ENCODE measurements around the gene THEM4. TPM values are rescaled to one million over a fixed set of nuclear protein-coding genes. Genes with fewer than 3 reads are reported as not detected.
A peak's percentile ranks its signal among the peaks of the same experiment; 100 is the strongest.
"Not testable (repeated sequence)": the region's sequence is repeated elsewhere in the genome, so short reads cannot be mapped to it uniquely, and the experiment has no call there.

Gene THEM4
- total RNA-seq, 4 donors from 2014 or later: 28.5 to 32.5 (median 31.3) TPM

DNA sequence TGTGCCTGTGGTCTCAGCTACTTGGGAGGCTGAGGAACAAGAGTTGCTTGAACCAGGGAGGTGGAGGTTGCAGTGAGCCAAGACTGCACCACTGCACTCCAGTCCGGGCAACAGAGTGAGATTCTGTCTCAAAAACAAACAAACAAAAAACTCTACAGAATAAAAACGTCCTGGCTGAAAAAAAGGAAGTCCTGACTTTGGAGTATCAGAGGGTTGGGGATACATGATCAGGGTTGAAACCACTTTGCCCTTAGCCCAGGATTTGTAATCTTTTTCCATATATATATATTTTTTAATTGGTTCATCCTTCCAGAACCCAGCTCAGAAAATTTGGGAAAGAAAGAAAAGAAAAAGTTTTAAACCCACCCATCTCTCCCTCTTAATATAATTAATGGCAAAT lies 6.5 kb downstream of the THEM4 start:
- WGBS, 2 donors: 74 to 78% methylated on average over 2 of the region's 2 CpGs
- intact Hi-C loops (cut with DNase I): no loop called here
- no peak overlapping the region for H3K4me3 ChIP-seq (replicated peaks in 1 of 3)

GRCh38 chr1:151900804-151901203 lies 8.5 kb downstream of the THEM4 start:
- H3K27me3 ChIP-seq; H3K36me3 ChIP-seq; DNase-seq; H3K9me3 ChIP-seq; H3K27ac ChIP-seq; H3K4me3 ChIP-seq (replicated peaks in 1 of 3); intact Hi-C loops (cut with DNase I): not testable (repeated sequence)
- 94 to 100% methylated on average over 3 of the region's 3 CpGs for WGBS, 2 donors
- H3K4me1 ChIP-seq: peaks cover 11 to 35% of the 10 kb centered on the region in 2 donors

More for the DNA sequence above, 6.5 kb downstream of the THEM4 start:
- TF ChIP-seq, protein P1, sequence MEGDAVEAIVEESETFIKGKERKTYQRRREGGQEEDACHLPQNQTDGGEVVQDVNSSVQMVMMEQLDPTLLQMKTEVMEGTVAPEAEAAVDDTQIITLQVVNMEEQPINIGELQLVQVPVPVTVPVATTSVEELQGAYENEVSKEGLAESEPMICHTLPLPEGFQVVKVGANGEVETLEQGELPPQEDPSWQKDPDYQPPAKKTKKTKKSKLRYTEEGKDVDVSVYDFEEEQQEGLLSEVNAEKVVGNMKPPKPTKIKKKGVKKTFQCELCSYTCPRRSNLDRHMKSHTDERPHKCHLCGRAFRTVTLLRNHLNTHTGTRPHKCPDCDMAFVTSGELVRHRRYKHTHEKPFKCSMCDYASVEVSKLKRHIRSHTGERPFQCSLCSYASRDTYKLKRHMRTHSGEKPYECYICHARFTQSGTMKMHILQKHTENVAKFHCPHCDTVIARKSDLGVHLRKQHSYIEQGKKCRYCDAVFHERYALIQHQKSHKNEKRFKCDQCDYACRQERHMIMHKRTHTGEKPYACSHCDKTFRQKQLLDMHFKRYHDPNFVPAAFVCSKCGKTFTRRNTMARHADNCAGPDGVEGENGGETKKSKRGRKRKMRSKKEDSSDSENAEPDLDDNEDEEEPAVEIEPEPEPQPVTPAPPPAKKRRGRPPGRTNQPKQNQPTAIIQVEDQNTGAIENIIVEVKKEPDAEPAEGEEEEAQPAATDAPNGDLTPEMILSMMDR (IDR thresholded peaks at IDR 0.05): no peak
- no peak for TF ChIP-seq POLR2A (IDR thresholded peaks at IDR 0.05)
- H3K4me1 ChIP-seq: peaks cover 17 to 34% of the 10 kb centered on the region in 2 donors
- no peaks in the 10 kb centered on the region for H3K9me3 ChIP-seq
- no peaks in the 10 kb centered on the region for H3K36me3 ChIP-seq
- H3K27me3 ChIP-seq: no peaks in the 10 kb centered on the region
- DNase-seq: no peak
- H3K27ac ChIP-seq: no peak overlapping the region

DNA sequence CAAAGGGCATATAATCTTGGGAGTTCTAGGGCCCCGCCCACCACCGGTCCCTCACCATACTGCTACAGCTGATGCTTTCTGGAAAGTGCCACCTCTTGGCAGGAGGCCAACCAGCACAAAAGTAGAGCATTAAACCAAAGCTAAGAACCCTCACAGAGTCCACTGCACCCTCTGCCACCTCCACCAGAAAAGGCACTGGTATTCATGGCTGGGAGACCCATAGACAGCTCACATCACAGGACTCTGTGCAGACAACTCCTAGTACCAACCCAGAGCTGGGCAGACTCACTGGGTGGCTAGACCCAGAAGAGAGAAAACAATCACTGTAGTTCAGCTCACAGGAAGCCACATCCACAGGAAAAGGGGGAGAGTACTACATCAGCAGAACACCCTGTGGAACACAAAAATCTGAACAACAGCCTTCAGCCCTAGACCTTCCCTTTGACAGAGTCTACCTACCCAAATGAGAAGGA lies 10.8 kb downstream of the THEM4 start:
- peak; percentile 60 to 62 for DNase-seq
- intact Hi-C loops (cut with DNase I): no loop called here
- no peak overlapping the region for H3K27ac ChIP-seq
- no peak overlapping the region for H3K4me3 ChIP-seq (replicated peaks in 1 of 3)
- 20 to 60% methylated on average over 1 to 2 of the region's 2 CpGs for WGBS, 2 donors
- H3K36me3 ChIP-seq: peaks cover 0 to 11% of the 10 kb centered on the region in 2 donors
- no peaks in the 10 kb centered on the region for H3K9me3 ChIP-seq
- peaks cover 0 to 18% of the 10 kb centered on the region in 2 donors for H3K4me1 ChIP-seq
- H3K27me3 ChIP-seq: no peaks in the 10 kb centered on the region
- no peak for TF ChIP-seq POLR2A (IDR thresholded peaks at IDR 0.05)
- TF ChIP-seq, protein P1 (IDR thresholded peaks at IDR 0.05): no peak

- TF ChIP-seq, protein P1 (IDR thresholded peaks at IDR 0.05): no peak
- TF ChIP-seq POLR2A (IDR thresholded peaks at IDR 0.05): no peak
- peaks cover 0 to 13% of the 10 kb centered on the region in 2 donors for H3K36me3 ChIP-seq
- WGBS, 2 donors: 89% methylated on average over 9 to 10 of the region's 10 CpGs
- no peak overlapping the region for H3K4me3 ChIP-seq (replicated peaks in 1 of 3)
- intact Hi-C loops (cut with DNase I): no loop called here
- H3K27ac ChIP-seq: no peak overlapping the region
- no peak for DNase-seq
- no peaks in the 10 kb centered on the region for H3K27me3 ChIP-seq
- no peaks in the 10 kb centered on the region for H3K9me3 ChIP-seq
- peaks cover 0 to 18% of the 10 kb centered on the region in 2 donors for H3K4me1 ChIP-seq
These were observed 11.3 kb downstream of the THEM4 start for GRCh38 chr1:151897991-151898431.

GRCh38 chr1:151893176-151893924 lies 16.0 kb downstream of the THEM4 start:
- intact Hi-C loops (cut with DNase I): no loop called here
- H3K36me3 ChIP-seq: peaks cover 0 to 13% of the 10 kb centered on the region in 2 donors
- WGBS, 2 donors: 95 to 96% methylated on average over 9 of the region's 9 CpGs
- no peak overlapping the region for H3K27ac ChIP-seq
- H3K27me3 ChIP-seq: no peaks in the 10 kb centered on the region
- no peak for DNase-seq
- peaks cover 0 to 12% of the 10 kb centered on the region in 2 donors for H3K4me1 ChIP-seq
- H3K4me3 ChIP-seq (replicated peaks in 1 of 3): no peak overlapping the region
- no peak for TF ChIP-seq POLR2A (IDR thresholded peaks at IDR 0.05)
- TF ChIP-seq, protein P1 (IDR thresholded peaks at IDR 0.05): no peak
- H3K9me3 ChIP-seq: no peaks in the 10 kb centered on the region
